GM23338 (cell line): ENCODE data around the gene NDUFAF8. TPM values are rescaled to one million over a fixed set of nuclear protein-coding genes. Genes with fewer than 3 reads are reported as not detected.

ENCODE experiments used
- ATAC-seq: fragments of 200-7000 bp; cut with Tn5 transposase; 3 replicates; pipeline ENCODE4 v1.9.1; 2020
- DNase-seq: peaks from one replicate; pipeline ENCODE4 v3.0.0-alpha.2; 2015; ENCODE audit warnings: low spot score
- H2AFZ ChIP-seq: fragments of 200-600 bp; sonication (generic); 2 replicates; pipeline ENCODE4 v1.8.0; 2016; ENCODE audit warnings: antibody characterized with exemption, mild to moderate bottlenecking, moderate library complexity
- H3F3A ChIP-seq: fragments of 200-600 bp; sonication (generic); replicated peaks from 2 replicates; pipeline ENCODE4 v1.8.0; 2017; ENCODE audit warnings: antibody characterized with exemption, mixed run types, low read depth
- H3K27ac ChIP-seq: fragments of 200-600 bp; sonication (generic); 2 replicates; pipeline ENCODE4 v1.6.1; 2016; ENCODE audit warnings: low read depth
- H3K27me3 ChIP-seq: fragments of 200-600 bp; sonication (generic); 2 replicates; pipeline ENCODE4 v1.8.0; 2016; ENCODE audit warnings: mild to moderate bottlenecking, mixed run types, moderate library complexity; ENCODE audit not compliant: insufficient read depth
- H3K36me3 ChIP-seq: fragments of 200-600 bp; sonication (generic); 2 replicates; pipeline ENCODE4 v1.8.0; 2016; ENCODE audit warnings: mild to moderate bottlenecking; ENCODE audit not compliant: insufficient read depth
- H3K4me1 ChIP-seq: fragments of 200-600 bp; sonication (generic); 2 replicates; pipeline ENCODE4 v1.8.0; 2016; ENCODE audit warnings: mild to moderate bottlenecking, moderate library complexity; ENCODE audit not compliant: insufficient read depth
- H3K4me2 ChIP-seq: fragments of 200-600 bp; sonication (generic); 2 replicates; pipeline ENCODE4 v1.7.1; 2017; ENCODE audit warnings: mixed run types
- H3K4me3 ChIP-seq: fragments of 200-600 bp; sonication (generic); 2 replicates; pipeline ENCODE4 v1.6.1; 2016; ENCODE audit warnings: mixed run types
- H3K79me2 ChIP-seq: fragments of 200-600 bp; sonication (generic); replicated peaks from 2 replicates; pipeline ENCODE4 v1.8.0; 2017; ENCODE audit warnings: mild to moderate bottlenecking; ENCODE audit not compliant: insufficient read depth
- H3K9me2 ChIP-seq: fragments of 200-600 bp; sonication (generic); 2 replicates; pipeline ENCODE4 v1.8.0; 2017; ENCODE audit not compliant: insufficient read depth
- H4K20me1 ChIP-seq: fragments of 200-600 bp; sonication (generic); replicated peaks from 2 replicates; pipeline ENCODE4 v1.8.0; 2017; ENCODE audit warnings: mild to moderate bottlenecking; ENCODE audit not compliant: insufficient read depth
- H3K27ac Mint-ChIP-seq: 2 replicates; pipeline ENCODE4 v1.8.0; 2020; ENCODE audit warnings: inconsistent platforms, mild to moderate bottlenecking, moderate library complexity, mixed read lengths
- H3K27me3 Mint-ChIP-seq: 3 replicates; pipeline ENCODE4 v1.8.0; 2022; ENCODE audit warnings: low read depth, mild to moderate bottlenecking, moderate library complexity, mixed read lengths, inconsistent platforms; ENCODE audit not compliant: insufficient read depth, poor library complexity
- H3K36me3 Mint-ChIP-seq: 3 replicates; pipeline ENCODE4 v1.8.0; 2021; ENCODE audit warnings: low read depth, mild to moderate bottlenecking, inconsistent platforms, moderate library complexity, mixed read lengths
- H3K4me1 Mint-ChIP-seq: 3 replicates; pipeline ENCODE4 v1.8.0; 2020; ENCODE audit warnings: mild to moderate bottlenecking, inconsistent platforms, mixed read lengths
- H3K4me3 Mint-ChIP-seq: 3 replicates; pipeline ENCODE4 v1.8.0; 2021; ENCODE audit warnings: moderate library complexity, mild to moderate bottlenecking, inconsistent platforms, mixed read lengths
- H3K9me3 Mint-ChIP-seq: 3 replicates; pipeline ENCODE4 v1.8.0; 2020; ENCODE audit warnings: moderate library complexity, mild to moderate bottlenecking, inconsistent platforms, mixed read lengths
- CREB1 ChIP-seq: fragments of 250-450 bp; sonication (Bioruptor Pico); IDR thresholded peaks from 2 replicates; pipeline ENCODE4 v1.5.0; 2020; ENCODE audit warnings: low read depth, mild to moderate bottlenecking, moderate library complexity
- CTCF ChIP-seq, 2 experiments: fragments of 200-600 bp in 1 of 2; sonication (generic) in 1 of 2; conservative IDR thresholded peaks; 2 replicates each; pipeline versions ENCODE4 v1.5.1 to v1.6.1; 2016 to 2017; ENCODE audit warnings: antibody characterized with exemption in 2 of 2, low read depth in 2 of 2, mild to moderate bottlenecking in 2 of 2, moderate library complexity in 1 of 2
- ETS1 ChIP-seq: IDR thresholded peaks from 2 replicates; pipeline ENCODE4 v1.6.1; 2016; ENCODE audit warnings: antibody characterized with exemption
- EZH2 ChIP-seq: fragments of 200-600 bp; sonication (generic); IDR thresholded peaks from one replicate; pipeline ENCODE4 v1.8.0; 2017; ENCODE audit warnings: antibody characterized with exemption, mild to moderate bottlenecking, low read depth; ENCODE audit not compliant: unreplicated experiment
- EZH2phosphoT487 ChIP-seq: fragments of 200-600 bp; sonication (generic); IDR thresholded peaks from one replicate; pipeline ENCODE4 v1.8.1; 2018; ENCODE audit warnings: antibody characterized with exemption; ENCODE audit not compliant: unreplicated experiment
- JUNB ChIP-seq: IDR thresholded peaks from one replicate; pipeline ENCODE4 v1.6.1; 2016; ENCODE audit warnings: antibody characterized with exemption; ENCODE audit not compliant: unreplicated experiment
- NANOG ChIP-seq: IDR thresholded peaks from 2 replicates; pipeline ENCODE4 v1.6.1; 2016; ENCODE audit warnings: antibody characterized with exemption, borderline replicate concordance
- POLR2AphosphoS5 ChIP-seq: IDR thresholded peaks from 2 replicates; pipeline ENCODE4 v1.6.1; 2016; ENCODE audit warnings: antibody characterized with exemption, low read depth
- REST ChIP-seq: IDR thresholded peaks from one replicate; pipeline ENCODE4 v1.6.1; 2018; ENCODE audit warnings: antibody characterized with exemption; ENCODE audit not compliant: unreplicated experiment
- STAT1 ChIP-seq: IDR thresholded peaks from one replicate; pipeline ENCODE4 v1.6.1; 2016; ENCODE audit warnings: antibody characterized with exemption; ENCODE audit not compliant: unreplicated experiment
- ZNF114 ChIP-seq: fragments of 250-450 bp; sonication (Bioruptor Pico); IDR thresholded peaks from 2 replicates; pipeline ENCODE4 v1.5.0; 2020; ENCODE audit warnings: mild to moderate bottlenecking, moderate library complexity
- ZNF331 ChIP-seq: fragments of 250-450 bp; sonication (Bioruptor Pico); IDR thresholded peaks from 2 replicates; pipeline ENCODE4 v1.5.0; 2020; ENCODE audit warnings: low read depth, mild to moderate bottlenecking, moderate library complexity
- ZNF462 ChIP-seq: fragments of 250-450 bp; sonication (Bioruptor Pico); IDR thresholded peaks from 2 replicates; pipeline ENCODE4 v1.5.0; 2020; ENCODE audit warnings: mild to moderate bottlenecking, moderate library complexity
- polyA plus RNA-seq: library from polyadenylated mRNA; unstranded; fragments of >200 nt; fragmentation: Nextera tagmentation; extraction: Ambion mirVana; gene quantifications from 2 replicates; pipeline ENCODE4 v1.2.1, GENCODE V29; 2016
- total RNA-seq: library from RNA; depleted of rRNA; stranded (reverse); fragments of >200 nt; shearing (Covaris generic); gene quantifications from 2 replicates; pipeline ENCODE4 v1.2.3, GENCODE V29; 2014

The NDUFAF8 gene
- total and polyA plus RNA-seq, 2 experiments from 2014 or later, result 21.5 to 156 TPM

- Histone ChIP-seq H3K4me1 (no peaks in the 10 kb centered on the region), H3F3A (no peaks in the 10 kb centered on the region), H2AFZ (no peak overlapping the region), H3K27me3 (no peaks in the 10 kb centered on the region), H3K27ac (no peak overlapping the region), H3K79me2 (peaks cover 38% of the 10 kb centered on the region), H3K36me3 (no peaks in the 10 kb centered on the region; the same call in 1 of the 2 replicates), H3K4me2 (no peak overlapping the region), H3K4me3 (no peak overlapping the region), H3K9me2 (no peaks in the 10 kb centered on the region), H4K20me1 (peaks cover 15% of the 10 kb centered on the region)
- Mint-ChIP-seq H3K36me3 (peaks cover 12% of the 10 kb centered on the region), H3K4me1 (peaks cover 7% of the 10 kb centered on the region), H3K27me3 (peaks cover 8% of the 10 kb centered on the region), H3K9me3 (no peaks in the 10 kb centered on the region), H3K4me3 (no peak overlapping the region), H3K27ac (no peak overlapping the region)
- DNase-seq (no peak), ATAC-seq (no peak)
- TF ChIP-seq ZNF114 (CRISPR knock-in tag) (no peak), NANOG (no peak), JUNB (no peak), REST (no peak), POLR2AphosphoS5 (no peak), ETS1 (no peak), EZH2phosphoT487 (no peak), ZNF462 (no peak), CTCF (conservative IDR thresholded peaks at IDR 0.05; ENCODE audit: low read depth in 2 of 2) (no peak), ZNF331 (CRISPR knock-in tag) (no peak), CREB1 (CRISPR knock-in tag) (no peak), STAT1 (no peak), EZH2 (no peak)
Observed at GRCh38 chr17:81287152-81287551, 48.0 kb downstream of the NDUFAF8 start.
